EH (cell line): ENCODE results near the gene SYNGR3.
A peak's percentile ranks its signal among the peaks of the same experiment; 100 is the strongest.

Experiments used
- DNase-seq: peaks from one replicate; pipeline ENCODE4 v3.0.0-alpha.2; 2015; ENCODE audit warnings: low read depth

The SYNGR3 gene

GRCh38 chr16:2028620-2029220, 39.0 kb downstream of the SYNGR3 start:
- DNase-seq: no peak

GRCh38 chr16:2029350-2029749, 39.6 kb downstream of the SYNGR3 start:
- DNase-seq: no peak

- DNase-seq: no peak
These were observed 40.3 kb downstream of the SYNGR3 start for GRCh38 chr16:2030036-2030435.

GRCh38 chr16:2031081-2031577, 41.4 kb downstream of the SYNGR3 start:
- no peak for DNase-seq

GRCh38 chr16:2032285-2033056, 42.7 kb downstream of the SYNGR3 start:
- peak; percentile 69 for DNase-seq

GRCh38 chr16:2033057-2033908, 43.5 kb downstream of the SYNGR3 start:
- peak; percentile 87 for DNase-seq

GRCh38 chr16:2033909-2034695, 44.3 kb downstream of the SYNGR3 start:
- peak; percentile 52 for DNase-seq

- DNase-seq: peak; percentile 53
These were observed 45.1 kb downstream of the SYNGR3 start for GRCh38 chr16:2034696-2035430.

- peak; percentile 96 for DNase-seq
These were observed 45.8 kb downstream of the SYNGR3 start for GRCh38 chr16:2035431-2036199.

- DNase-seq: no peak
These were observed 46.6 kb downstream of the SYNGR3 start for GRCh38 chr16:2036200-2036966.

GRCh38 chr16:2037115-2037514, 47.3 kb downstream of the SYNGR3 start:
- DNase-seq: no peak

- DNase-seq: peak; percentile 16
These were observed 48.0 kb downstream of the SYNGR3 start for GRCh38 chr16:2037647-2038381.

GRCh38 chr16:2038382-2039231, 48.8 kb downstream of the SYNGR3 start:
- no peak for DNase-seq

- DNase-seq: peak; percentile 98
These were observed 49.7 kb downstream of the SYNGR3 start for GRCh38 chr16:2039274-2040031.

- peak; percentile 22 for DNase-seq
These were observed 50.4 kb downstream of the SYNGR3 start for GRCh38 chr16:2040041-2040786.

- DNase-seq: peak; percentile 43
These were observed 51.2 kb downstream of the SYNGR3 start for GRCh38 chr16:2040787-2041522.
